ENCODE measurements around the gene KIF21B.

KIF21B gene

DNA sequence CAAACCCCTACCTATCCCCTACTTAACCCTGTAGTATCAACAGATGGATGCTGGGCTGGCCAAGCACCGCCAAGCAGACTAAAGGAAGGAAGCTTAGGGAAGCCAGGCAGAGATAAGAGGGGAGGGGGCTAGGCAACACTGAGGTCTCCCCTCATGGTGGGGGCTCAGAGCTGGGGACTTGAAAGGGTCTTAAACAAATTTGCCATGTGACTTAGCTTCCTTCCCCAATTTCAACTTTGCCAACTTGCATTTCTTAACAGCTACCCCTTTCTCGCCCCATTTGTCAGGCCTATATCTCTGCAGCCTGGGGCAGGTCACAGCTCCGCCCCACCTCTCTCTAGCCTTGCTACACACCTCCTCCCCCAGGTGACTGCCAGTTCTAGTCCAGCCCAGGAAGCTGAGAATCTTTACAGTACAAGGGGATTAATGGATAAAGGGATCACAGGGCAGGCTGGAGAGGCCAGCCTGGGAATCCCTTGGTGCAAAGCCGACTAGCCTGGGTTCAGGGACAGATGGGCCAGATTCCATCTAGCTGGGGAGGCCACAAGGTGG is 3.4 kb downstream of the KIF21B start:
- peak overlapping the region; percentile 73 for H3K27ac ChIP-seq
- H3K4me3 ChIP-seq (ENCODE audit: low read depth, low read length) = no peak overlapping the region
- no peaks in the 10 kb centered on the region for H3K27me3 ChIP-seq (ENCODE audit: control insufficient read depth, insufficient read depth, low read length)
- H3K4me1 ChIP-seq = peaks cover 41% of the 10 kb centered on the region
- peaks cover 5% of the 10 kb centered on the region for H3K79me2 ChIP-seq
- no peak overlapping the region for H3K9ac ChIP-seq
- H3K36me3 ChIP-seq (ENCODE audit: control insufficient read depth, insufficient read depth, low read length) = no peaks in the 10 kb centered on the region
- no peak overlapping the region for H2AFZ ChIP-seq
- no peaks in the 10 kb centered on the region for H3K9me3 ChIP-seq (ENCODE audit: control insufficient read depth, low read length)
- no peak overlapping the region for H3K4me2 ChIP-seq (ENCODE audit: low read length)
- TF ChIP-seq, protein P1, sequence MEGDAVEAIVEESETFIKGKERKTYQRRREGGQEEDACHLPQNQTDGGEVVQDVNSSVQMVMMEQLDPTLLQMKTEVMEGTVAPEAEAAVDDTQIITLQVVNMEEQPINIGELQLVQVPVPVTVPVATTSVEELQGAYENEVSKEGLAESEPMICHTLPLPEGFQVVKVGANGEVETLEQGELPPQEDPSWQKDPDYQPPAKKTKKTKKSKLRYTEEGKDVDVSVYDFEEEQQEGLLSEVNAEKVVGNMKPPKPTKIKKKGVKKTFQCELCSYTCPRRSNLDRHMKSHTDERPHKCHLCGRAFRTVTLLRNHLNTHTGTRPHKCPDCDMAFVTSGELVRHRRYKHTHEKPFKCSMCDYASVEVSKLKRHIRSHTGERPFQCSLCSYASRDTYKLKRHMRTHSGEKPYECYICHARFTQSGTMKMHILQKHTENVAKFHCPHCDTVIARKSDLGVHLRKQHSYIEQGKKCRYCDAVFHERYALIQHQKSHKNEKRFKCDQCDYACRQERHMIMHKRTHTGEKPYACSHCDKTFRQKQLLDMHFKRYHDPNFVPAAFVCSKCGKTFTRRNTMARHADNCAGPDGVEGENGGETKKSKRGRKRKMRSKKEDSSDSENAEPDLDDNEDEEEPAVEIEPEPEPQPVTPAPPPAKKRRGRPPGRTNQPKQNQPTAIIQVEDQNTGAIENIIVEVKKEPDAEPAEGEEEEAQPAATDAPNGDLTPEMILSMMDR (IDR thresholded peaks at IDR 0.05) = no peak

- Histone ChIP-seq H3K4me2 (ENCODE audit: low read length) (no peak overlapping the region), H3K79me2 (peaks cover 5% of the 10 kb centered on the region), H3K36me3 (ENCODE audit: control insufficient read depth, insufficient read depth, low read length) (no peaks in the 10 kb centered on the region), H3K4me3 (ENCODE audit: low read depth, low read length) (no peak overlapping the region), H3K9ac (no peak overlapping the region), H3K27me3 (ENCODE audit: control insufficient read depth, insufficient read depth, low read length) (no peaks in the 10 kb centered on the region), H3K4me1 (peaks cover 48% of the 10 kb centered on the region), H3K9me3 (ENCODE audit: control insufficient read depth, low read length) (no peaks in the 10 kb centered on the region), H2AFZ (no peak overlapping the region), H3K27ac (peak overlapping the region; percentile 73)
- TF ChIP-seq, protein P1 (IDR thresholded peaks at IDR 0.05) = no peak
Measured at GRCh38 chr1:201019321-201019977, 4.1 kb downstream of the KIF21B start.

GRCh38 chr1:201017828-201018163 is 5.7 kb downstream of the KIF21B start:
- TF ChIP-seq, protein P1 (IDR thresholded peaks at IDR 0.05) = no peak
- Histone ChIP-seq H3K36me3 (ENCODE audit: control insufficient read depth, insufficient read depth, low read length) (no peaks in the 10 kb centered on the region), H2AFZ (no peak overlapping the region), H3K4me3 (ENCODE audit: low read depth, low read length) (no peak overlapping the region), H3K4me1 (peaks cover 57% of the 10 kb centered on the region), H3K9ac (no peak overlapping the region), H3K79me2 (peaks cover 5% of the 10 kb centered on the region), H3K27ac (peak overlapping the region; percentile 98), H3K4me2 (ENCODE audit: low read length) (no peak overlapping the region), H3K27me3 (ENCODE audit: control insufficient read depth, insufficient read depth, low read length) (no peaks in the 10 kb centered on the region), H3K9me3 (ENCODE audit: control insufficient read depth, low read length) (no peaks in the 10 kb centered on the region)

DNA sequence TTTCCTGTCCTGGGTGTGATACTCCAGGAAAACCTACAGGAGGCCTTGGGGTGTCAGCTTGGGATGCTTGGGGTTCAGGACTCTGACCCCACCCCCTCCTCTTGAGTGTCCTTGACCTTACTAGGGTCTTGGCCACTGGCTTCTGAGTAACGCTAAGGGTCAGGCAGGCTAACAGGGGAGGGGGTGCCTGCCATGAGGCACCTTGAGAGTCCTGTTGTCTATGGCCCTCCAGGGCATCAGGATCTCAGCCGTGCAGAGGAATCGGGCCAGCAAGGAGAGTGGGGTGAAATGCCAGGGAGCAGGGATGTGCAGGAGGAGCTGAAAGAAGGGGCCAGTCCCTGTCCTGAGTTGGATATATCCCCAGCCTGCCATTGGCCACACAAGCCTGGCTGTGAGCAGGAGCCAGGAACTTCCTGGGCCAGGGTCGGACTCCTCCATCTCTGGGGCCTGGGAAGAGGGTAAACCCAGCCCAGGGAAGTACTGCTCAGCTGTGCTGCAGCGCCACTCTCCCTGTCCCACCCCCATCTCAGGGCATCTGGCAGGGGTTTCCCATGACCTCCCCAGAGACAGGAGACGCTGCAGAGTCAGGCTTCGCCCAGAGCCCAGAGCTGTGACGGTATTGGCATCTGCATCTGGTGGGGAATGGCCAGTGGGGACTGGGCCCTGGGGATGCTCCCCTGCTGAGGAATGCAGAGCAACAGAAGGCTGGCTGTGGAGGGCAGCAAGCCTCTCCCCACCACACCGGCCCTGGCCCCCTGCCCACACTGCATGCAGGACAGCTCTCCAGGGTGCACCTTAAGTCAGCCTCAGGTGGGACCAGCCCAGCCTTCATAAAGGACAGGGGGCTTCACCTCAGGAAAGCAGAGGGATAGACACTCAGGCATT is 6.3 kb downstream of the KIF21B start:
- Histone ChIP-seq H3K27ac (peak overlapping the region; percentile 98), H3K4me2 (ENCODE audit: low read length) (no peak overlapping the region), H3K36me3 (ENCODE audit: control insufficient read depth, insufficient read depth, low read length) (no peaks in the 10 kb centered on the region), H3K27me3 (ENCODE audit: control insufficient read depth, insufficient read depth, low read length) (no peaks in the 10 kb centered on the region), H2AFZ (no peak overlapping the region), H3K9ac (no peak overlapping the region), H3K4me1 (peaks cover 63% of the 10 kb centered on the region), H3K9me3 (ENCODE audit: control insufficient read depth, low read length) (no peaks in the 10 kb centered on the region), H3K4me3 (ENCODE audit: low read depth, low read length) (no peak overlapping the region), H3K79me2 (peaks cover 5% of the 10 kb centered on the region)
- TF ChIP-seq, protein P1 (IDR thresholded peaks at IDR 0.05) = no peak
